ENCODE data around the gene RFX5.

RFX5 gene

GRCh38 chr1:151293093-151293492 lies 54.0 kb downstream of the RFX5 start:
- Histone ChIP-seq H3K9me3 (no peaks in the 10 kb centered on the region), H3K27ac (peak overlapping the region; percentile 29), H3K4me3 (ENCODE audit: low read depth in 1 of 2, low read length in 1 of 2) (no peak overlapping the region), H3K27me3 (no peaks in the 10 kb centered on the region), H3K4me1 (ENCODE audit: control insufficient read depth in 1 of 2, insufficient read depth in 1 of 2, low read depth in 1 of 2, low read length in 1 of 2) (peaks cover 0 to 6% of the 10 kb centered on the region in 2 experiments), H3K36me3 (peaks cover 98% of the 10 kb centered on the region)
- no peak for TF ChIP-seq CTCF (IDR thresholded peaks at IDR 0.05)

- Histone ChIP-seq H3K4me3 (ENCODE audit: low read depth in 1 of 2, low read length in 1 of 2) (no peak overlapping the region), H3K4me1 (ENCODE audit: control insufficient read depth in 1 of 2, insufficient read depth in 1 of 2, low read depth in 1 of 2, low read length in 1 of 2) (peaks cover 0 to 6% of the 10 kb centered on the region in 2 experiments), H3K27me3 (no peaks in the 10 kb centered on the region), H3K27ac (peak overlapping the region; percentile 49), H3K36me3 (peaks cover 98% of the 10 kb centered on the region), H3K9me3 (no peaks in the 10 kb centered on the region)
- no peak for TF ChIP-seq CTCF (IDR thresholded peaks at IDR 0.05)
These were observed 54.6 kb downstream of the RFX5 start for GRCh38 chr1:151292207-151293030.

- no peaks in the 10 kb centered on the region for H3K27me3 ChIP-seq
- peak overlapping the region; percentile 49 for H3K27ac ChIP-seq
- H3K4me3 ChIP-seq (ENCODE audit: low read depth in 1 of 2, low read length in 1 of 2) = no peak overlapping the region
- H3K36me3 ChIP-seq = peaks cover 100% of the 10 kb centered on the region
- peaks cover 0 to 6% of the 10 kb centered on the region in 2 experiments for H3K4me1 ChIP-seq (ENCODE audit: control insufficient read depth in 1 of 2, insufficient read depth in 1 of 2, low read depth in 1 of 2, low read length in 1 of 2)
- no peaks in the 10 kb centered on the region for H3K9me3 ChIP-seq
- TF ChIP-seq CTCF (IDR thresholded peaks at IDR 0.05) = no peak
These were observed 56.2 kb downstream of the RFX5 start for GRCh38 chr1:151290709-151291303.

Measured in neutrophil (primary cell).